Kidney epithelial cell (primary cell): ENCODE results near the gene TMEM231. TPM values are rescaled to one million over a fixed set of nuclear protein-coding genes. Genes with fewer than 3 reads are reported as not detected.
"Not testable (repeated sequence)": the region's sequence is repeated elsewhere in the genome, so short reads cannot be mapped to it uniquely, and the experiment has no call there.

ENCODE experiments used
- DNase-seq: peaks from one replicate; pipeline ENCODE4 v3.0.0-alpha.2; 2010; ENCODE audit warnings: low read depth
- H3K27me3 ChIP-seq: 2 replicates; pipeline ENCODE4 v1.6.0; 2011; ENCODE audit warnings: low read length; ENCODE audit not compliant: control insufficient read depth, insufficient read depth
- H3K36me3 ChIP-seq: 2 replicates; pipeline ENCODE4 v1.5.1; 2011; ENCODE audit warnings: low read length; ENCODE audit not compliant: control insufficient read depth, insufficient read depth
- H3K4me3 ChIP-seq: 2 replicates; pipeline ENCODE4 v1.5.1; 2011; ENCODE audit warnings: low read depth, mild to moderate bottlenecking, control low read depth, low read length
- total RNA-seq: library from RNA; depleted of rRNA; stranded (reverse); fragments of >200 nt; gene quantifications from 2 replicates; pipeline ENCODE4 v1.2.3, GENCODE V29; 2015
- TF ChIP-seq, protein P1 (sequence below): IDR thresholded peaks from 2 replicates; pipeline ENCODE4 v1.5.1; 2011; ENCODE audit warnings: mild to moderate bottlenecking, moderate library complexity, low read length, control low read depth, inconsistent platforms; ENCODE audit not compliant: insufficient read depth, poor library complexity, severe bottlenecking

TMEM231 gene
- total RNA-seq, 1 donor from 2014 or later = 16.0 TPM

DNA sequence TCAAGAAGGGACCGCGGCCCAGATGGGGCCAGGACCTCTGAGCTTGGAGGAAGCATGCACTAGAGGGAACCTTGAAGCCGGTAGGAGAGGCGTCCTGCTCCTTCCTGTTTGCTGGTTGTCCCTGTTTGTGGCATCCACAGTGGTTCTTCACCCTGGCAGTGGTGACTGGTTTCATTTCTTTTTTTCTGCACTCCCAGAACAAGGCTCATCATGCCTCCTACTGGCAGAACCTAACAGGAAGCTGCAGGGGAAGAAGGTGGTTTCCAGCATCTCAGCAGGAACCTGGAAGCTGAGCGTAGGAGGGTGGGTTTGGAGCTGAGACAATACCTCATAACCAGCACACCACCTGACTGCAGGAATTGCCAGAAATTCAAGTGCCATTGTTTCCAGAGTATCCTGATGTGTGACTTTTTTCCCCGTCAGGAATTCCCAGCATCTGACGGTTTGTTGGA is 5.8 kb downstream of the TMEM231 start:
- peak; percentile 26 for DNase-seq
- no peaks in the 10 kb centered on the region for H3K27me3 ChIP-seq
- TF ChIP-seq, protein P1, sequence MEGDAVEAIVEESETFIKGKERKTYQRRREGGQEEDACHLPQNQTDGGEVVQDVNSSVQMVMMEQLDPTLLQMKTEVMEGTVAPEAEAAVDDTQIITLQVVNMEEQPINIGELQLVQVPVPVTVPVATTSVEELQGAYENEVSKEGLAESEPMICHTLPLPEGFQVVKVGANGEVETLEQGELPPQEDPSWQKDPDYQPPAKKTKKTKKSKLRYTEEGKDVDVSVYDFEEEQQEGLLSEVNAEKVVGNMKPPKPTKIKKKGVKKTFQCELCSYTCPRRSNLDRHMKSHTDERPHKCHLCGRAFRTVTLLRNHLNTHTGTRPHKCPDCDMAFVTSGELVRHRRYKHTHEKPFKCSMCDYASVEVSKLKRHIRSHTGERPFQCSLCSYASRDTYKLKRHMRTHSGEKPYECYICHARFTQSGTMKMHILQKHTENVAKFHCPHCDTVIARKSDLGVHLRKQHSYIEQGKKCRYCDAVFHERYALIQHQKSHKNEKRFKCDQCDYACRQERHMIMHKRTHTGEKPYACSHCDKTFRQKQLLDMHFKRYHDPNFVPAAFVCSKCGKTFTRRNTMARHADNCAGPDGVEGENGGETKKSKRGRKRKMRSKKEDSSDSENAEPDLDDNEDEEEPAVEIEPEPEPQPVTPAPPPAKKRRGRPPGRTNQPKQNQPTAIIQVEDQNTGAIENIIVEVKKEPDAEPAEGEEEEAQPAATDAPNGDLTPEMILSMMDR = peak; percentile 64
- no peaks in the 10 kb centered on the region for H3K36me3 ChIP-seq
- H3K4me3 ChIP-seq = no peak overlapping the region

DNA sequence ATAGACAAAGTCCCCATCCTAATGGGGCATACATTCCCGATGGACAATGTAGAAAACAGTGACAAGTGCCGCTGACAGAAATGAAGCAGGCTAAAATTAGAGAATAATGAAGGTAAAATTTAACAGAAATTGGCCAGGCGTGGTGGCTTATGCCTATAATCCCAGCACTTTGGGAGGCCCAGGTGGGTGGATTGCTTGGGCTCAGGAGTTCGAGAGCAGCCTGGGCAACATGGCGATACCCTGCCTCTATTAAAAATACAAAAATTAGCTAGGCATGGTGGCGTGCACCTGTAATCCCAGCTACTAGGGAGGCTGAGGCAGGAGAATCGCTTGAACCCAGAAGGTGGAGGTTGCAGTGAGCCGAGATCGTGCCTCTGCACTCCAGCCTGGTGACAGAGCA is 7.6 kb downstream of the TMEM231 start:
- not testable (repeated sequence) for H3K4me3 ChIP-seq

GRCh38 chr16:75546293-75546692 is 9.8 kb downstream of the TMEM231 start:
- Histone ChIP-seq H3K4me3 (no peak overlapping the region), H3K27me3 (no peaks in the 10 kb centered on the region), H3K36me3 (no peaks in the 10 kb centered on the region)
- no peak for DNase-seq
- TF ChIP-seq, protein P1 = no peak

More for the DNA sequence above, 7.6 kb downstream of the TMEM231 start:
- not testable (repeated sequence) for H3K36me3 ChIP-seq, H3K27me3 ChIP-seq, DNase-seq

- DNase-seq, H3K4me3 ChIP-seq, H3K36me3 ChIP-seq, H3K27me3 ChIP-seq: not testable (repeated sequence)
Observed at GRCh38 chr16:75545879-75546278, 10.2 kb downstream of the TMEM231 start.

DNA sequence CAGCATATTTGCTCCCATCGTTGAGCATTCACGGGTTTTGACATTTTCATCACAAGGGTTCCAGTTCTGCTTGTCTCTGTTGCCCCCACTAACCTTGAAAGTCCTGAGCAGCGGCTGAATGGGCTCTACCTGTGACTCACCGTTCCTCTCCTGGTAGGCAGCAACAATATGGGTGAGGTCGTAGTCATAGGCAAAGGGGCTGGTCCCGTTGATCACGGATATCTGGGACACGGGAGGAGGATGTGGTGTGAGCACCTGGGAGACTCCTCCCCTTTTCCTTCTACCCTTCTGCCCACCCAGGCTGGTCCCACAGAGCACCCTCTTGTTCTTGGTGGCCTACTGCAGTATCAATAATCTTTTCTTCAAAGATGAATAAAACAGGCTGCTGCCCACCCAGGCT is 13.6 kb downstream of the TMEM231 start:
- H3K4me3 ChIP-seq, H3K27me3 ChIP-seq, H3K36me3 ChIP-seq, DNase-seq: not testable (repeated sequence)

DNA sequence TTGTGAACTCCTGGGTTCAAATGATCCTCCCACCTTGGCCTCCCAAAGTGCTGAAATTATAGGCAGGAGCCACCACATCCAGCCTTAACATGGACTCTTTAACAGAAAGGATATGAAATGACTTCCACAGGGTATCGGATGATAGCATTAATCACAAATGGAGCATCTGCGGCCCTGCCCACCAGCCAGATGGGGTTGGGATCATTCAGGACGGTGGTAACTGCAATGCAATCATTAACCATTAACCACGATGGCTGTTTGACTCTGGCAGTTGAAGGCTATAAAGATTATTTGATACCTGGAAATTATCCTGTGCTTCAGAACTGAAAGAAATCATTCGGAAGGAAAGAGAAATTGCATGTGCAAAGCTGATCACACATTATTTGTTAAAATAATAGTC is 14.8 kb downstream of the TMEM231 start:
- Histone ChIP-seq H3K36me3 (no peaks in the 10 kb centered on the region), H3K27me3 (no peaks in the 10 kb centered on the region), H3K4me3 (no peak overlapping the region)
- TF ChIP-seq, protein P1 = no peak
- no peak for DNase-seq

GRCh38 chr16:75538882-75539565 is 17.0 kb downstream of the TMEM231 start:
- not testable (repeated sequence) for H3K4me3 ChIP-seq, DNase-seq, H3K27me3 ChIP-seq, H3K36me3 ChIP-seq

DNA sequence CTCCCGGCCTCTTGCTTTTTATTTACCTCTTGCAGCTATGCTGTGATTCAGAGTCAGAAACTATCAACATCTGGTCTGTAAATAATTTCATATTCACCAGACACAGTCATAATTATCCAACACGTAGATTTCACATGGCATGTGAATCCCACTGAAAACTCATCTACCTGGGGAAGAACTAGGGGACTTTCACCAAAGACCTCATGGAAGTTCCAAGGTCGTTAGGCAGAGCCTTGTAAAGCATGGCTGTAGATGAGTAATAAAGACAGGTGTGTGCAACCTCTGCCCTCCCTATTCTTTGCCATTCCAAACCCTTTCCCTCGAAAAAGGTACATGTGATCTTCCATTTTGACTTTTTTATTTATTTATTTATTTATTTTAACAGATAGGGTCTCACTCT is 18.3 kb downstream of the TMEM231 start:
- no peak for DNase-seq
- no peak overlapping the region for H3K4me3 ChIP-seq
- H3K27me3 ChIP-seq = no peaks in the 10 kb centered on the region
- no peaks in the 10 kb centered on the region for H3K36me3 ChIP-seq
- TF ChIP-seq, protein P1 = no peak
